ENCODE measurements around the gene ANKRD13D. TPM values are rescaled to one million over a fixed set of nuclear protein-coding genes. Genes with fewer than 3 reads are reported as not detected.

Gene ANKRD13D
- total and polyA plus RNA-seq, 2 of the 8 experiments (the other 6 are each of a cell fraction or from before 2014, with no cell fraction given), result 24.9 to 26.5 TPM

DNA sequence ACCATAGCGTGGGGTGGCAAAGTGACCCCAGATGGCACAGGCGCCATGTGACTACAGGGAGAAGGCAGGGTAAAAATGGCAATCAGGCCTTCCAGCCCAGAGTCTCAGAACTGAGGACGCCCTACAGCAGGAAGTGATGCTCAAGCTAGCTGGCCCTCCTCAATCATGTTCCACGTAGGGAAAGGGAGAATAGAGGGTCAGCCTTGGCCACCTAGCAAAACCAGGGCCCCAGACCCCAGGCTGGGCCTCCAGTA, 978 bp upstream of the ANKRD13D start (continued):
- TF ChIP-seq, protein P1, sequence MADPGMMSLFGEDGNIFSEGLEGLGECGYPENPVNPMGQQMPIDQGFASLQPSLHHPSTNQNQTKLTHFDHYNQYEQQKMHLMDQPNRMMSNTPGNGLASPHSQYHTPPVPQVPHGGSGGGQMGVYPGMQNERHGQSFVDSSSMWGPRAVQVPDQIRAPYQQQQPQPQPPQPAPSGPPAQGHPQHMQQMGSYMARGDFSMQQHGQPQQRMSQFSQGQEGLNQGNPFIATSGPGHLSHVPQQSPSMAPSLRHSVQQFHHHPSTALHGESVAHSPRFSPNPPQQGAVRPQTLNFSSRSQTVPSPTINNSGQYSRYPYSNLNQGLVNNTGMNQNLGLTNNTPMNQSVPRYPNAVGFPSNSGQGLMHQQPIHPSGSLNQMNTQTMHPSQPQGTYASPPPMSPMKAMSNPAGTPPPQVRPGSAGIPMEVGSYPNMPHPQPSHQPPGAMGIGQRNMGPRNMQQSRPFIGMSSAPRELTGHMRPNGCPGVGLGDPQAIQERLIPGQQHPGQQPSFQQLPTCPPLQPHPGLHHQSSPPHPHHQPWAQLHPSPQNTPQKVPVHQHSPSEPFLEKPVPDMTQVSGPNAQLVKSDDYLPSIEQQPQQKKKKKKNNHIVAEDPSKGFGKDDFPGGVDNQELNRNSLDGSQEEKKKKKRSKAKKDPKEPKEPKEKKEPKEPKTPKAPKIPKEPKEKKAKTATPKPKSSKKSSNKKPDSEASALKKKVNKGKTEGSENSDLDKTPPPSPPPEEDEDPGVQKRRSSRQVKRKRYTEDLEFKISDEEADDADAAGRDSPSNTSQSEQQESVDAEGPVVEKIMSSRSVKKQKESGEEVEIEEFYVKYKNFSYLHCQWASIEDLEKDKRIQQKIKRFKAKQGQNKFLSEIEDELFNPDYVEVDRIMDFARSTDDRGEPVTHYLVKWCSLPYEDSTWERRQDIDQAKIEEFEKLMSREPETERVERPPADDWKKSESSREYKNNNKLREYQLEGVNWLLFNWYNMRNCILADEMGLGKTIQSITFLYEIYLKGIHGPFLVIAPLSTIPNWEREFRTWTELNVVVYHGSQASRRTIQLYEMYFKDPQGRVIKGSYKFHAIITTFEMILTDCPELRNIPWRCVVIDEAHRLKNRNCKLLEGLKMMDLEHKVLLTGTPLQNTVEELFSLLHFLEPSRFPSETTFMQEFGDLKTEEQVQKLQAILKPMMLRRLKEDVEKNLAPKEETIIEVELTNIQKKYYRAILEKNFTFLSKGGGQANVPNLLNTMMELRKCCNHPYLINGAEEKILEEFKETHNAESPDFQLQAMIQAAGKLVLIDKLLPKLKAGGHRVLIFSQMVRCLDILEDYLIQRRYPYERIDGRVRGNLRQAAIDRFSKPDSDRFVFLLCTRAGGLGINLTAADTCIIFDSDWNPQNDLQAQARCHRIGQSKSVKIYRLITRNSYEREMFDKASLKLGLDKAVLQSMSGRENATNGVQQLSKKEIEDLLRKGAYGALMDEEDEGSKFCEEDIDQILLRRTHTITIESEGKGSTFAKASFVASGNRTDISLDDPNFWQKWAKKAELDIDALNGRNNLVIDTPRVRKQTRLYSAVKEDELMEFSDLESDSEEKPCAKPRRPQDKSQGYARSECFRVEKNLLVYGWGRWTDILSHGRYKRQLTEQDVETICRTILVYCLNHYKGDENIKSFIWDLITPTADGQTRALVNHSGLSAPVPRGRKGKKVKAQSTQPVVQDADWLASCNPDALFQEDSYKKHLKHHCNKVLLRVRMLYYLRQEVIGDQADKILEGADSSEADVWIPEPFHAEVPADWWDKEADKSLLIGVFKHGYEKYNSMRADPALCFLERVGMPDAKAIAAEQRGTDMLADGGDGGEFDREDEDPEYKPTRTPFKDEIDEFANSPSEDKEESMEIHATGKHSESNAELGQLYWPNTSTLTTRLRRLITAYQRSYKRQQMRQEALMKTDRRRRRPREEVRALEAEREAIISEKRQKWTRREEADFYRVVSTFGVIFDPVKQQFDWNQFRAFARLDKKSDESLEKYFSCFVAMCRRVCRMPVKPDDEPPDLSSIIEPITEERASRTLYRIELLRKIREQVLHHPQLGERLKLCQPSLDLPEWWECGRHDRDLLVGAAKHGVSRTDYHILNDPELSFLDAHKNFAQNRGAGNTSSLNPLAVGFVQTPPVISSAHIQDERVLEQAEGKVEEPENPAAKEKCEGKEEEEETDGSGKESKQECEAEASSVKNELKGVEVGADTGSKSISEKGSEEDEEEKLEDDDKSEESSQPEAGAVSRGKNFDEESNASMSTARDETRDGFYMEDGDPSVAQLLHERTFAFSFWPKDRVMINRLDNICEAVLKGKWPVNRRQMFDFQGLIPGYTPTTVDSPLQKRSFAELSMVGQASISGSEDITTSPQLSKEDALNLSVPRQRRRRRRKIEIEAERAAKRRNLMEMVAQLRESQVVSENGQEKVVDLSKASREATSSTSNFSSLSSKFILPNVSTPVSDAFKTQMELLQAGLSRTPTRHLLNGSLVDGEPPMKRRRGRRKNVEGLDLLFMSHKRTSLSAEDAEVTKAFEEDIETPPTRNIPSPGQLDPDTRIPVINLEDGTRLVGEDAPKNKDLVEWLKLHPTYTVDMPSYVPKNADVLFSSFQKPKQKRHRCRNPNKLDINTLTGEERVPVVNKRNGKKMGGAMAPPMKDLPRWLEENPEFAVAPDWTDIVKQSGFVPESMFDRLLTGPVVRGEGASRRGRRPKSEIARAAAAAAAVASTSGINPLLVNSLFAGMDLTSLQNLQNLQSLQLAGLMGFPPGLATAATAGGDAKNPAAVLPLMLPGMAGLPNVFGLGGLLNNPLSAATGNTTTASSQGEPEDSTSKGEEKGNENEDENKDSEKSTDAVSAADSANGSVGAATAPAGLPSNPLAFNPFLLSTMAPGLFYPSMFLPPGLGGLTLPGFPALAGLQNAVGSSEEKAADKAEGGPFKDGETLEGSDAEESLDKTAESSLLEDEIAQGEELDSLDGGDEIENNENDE (IDR thresholded peaks at IDR 0.05; ENCODE audit: insufficient replicate concordance, low read length), result no peak
- TF ChIP-seq BCL11A (IDR thresholded peaks at IDR 0.05; ENCODE audit: low read depth in 2 of 2, low read length in 2 of 2), result no peak
- TF ChIP-seq TCF12 (IDR thresholded peaks at IDR 0.05; ENCODE audit: low read depth, low read length), result no peak
- no peak for TF ChIP-seq MAFK (IDR thresholded peaks at IDR 0.05; ENCODE audit: low read depth, low read length)
- no peak for TF ChIP-seq JUN (IDR thresholded peaks at IDR 0.05; ENCODE audit: low read depth, low read length)
- TF ChIP-seq EGR1 (IDR thresholded peaks at IDR 0.05; ENCODE audit: borderline replicate concordance, low read depth, low read length), result no peak
- TF ChIP-seq KDM4A (IDR thresholded peaks at IDR 0.05; ENCODE audit: low read depth, low read length, severe bottlenecking), result no peak
- no peak for TF ChIP-seq TAF1 (IDR thresholded peaks at IDR 0.05; ENCODE audit: low read depth, low read length)
- TF ChIP-seq ZNF274 (IDR thresholded peaks at IDR 0.05; ENCODE audit: borderline replicate concordance, extremely low read depth, low read length), result no peak
- TF ChIP-seq SRF (IDR thresholded peaks at IDR 0.05; ENCODE audit: low read depth, low read length), result no peak
- no peak for TF ChIP-seq FOSL1 (IDR thresholded peaks at IDR 0.05; ENCODE audit: insufficient read depth, low read depth, low read length)
